Aorta (tissue), 5 donors: ENCODE measurements around the gene GALNT9. TPM values are rescaled to one million over a fixed set of nuclear protein-coding genes. Genes with fewer than 3 reads are reported as not detected.
"Not testable (repeated sequence)": the region's sequence is repeated elsewhere in the genome, so short reads cannot be mapped to it uniquely, and the experiment has no call there.

Source experiments
- ATAC-seq: fragments of 200-7000 bp; cut with Tn5 transposase; one replicate; pipeline ENCODE4 v1.9.1; 2022; ENCODE audit warnings: moderate library complexity; ENCODE audit not compliant: low FRiP score
- DNase-seq, 2 donors: peaks; one replicate each; pipeline ENCODE4 v3.0.0-alpha.2; 2020
- H3K27ac ChIP-seq, 2 donors: one replicate each; pipeline ENCODE4 v1.5.1; 2013; ENCODE audit warnings: low read length in 2 of 2, mild to moderate bottlenecking in 2 of 2, moderate library complexity in 2 of 2, control low read depth in 1 of 2, inconsistent platforms in 1 of 2, low read depth in 1 of 2
- H3K27me3 ChIP-seq, 2 donors: one replicate each; pipeline ENCODE4 v1.6.1; 2013; ENCODE audit warnings: control low read depth in 1 of 2, low read length in 1 of 2, mild to moderate bottlenecking in 1 of 2, moderate library complexity in 1 of 2; ENCODE audit not compliant: insufficient read depth in 2 of 2, control insufficient read depth in 1 of 2
- H3K36me3 ChIP-seq, 2 donors: one replicate each; pipeline ENCODE4 v1.6.1; 2013; ENCODE audit warnings: control low read depth in 1 of 2, low read length in 1 of 2, mild to moderate bottlenecking in 1 of 2; ENCODE audit not compliant: insufficient read depth in 2 of 2, control insufficient read depth in 1 of 2
- H3K4me1 ChIP-seq, 2 donors: one replicate each; pipeline ENCODE4 v1.6.1; 2013; ENCODE audit warnings: low read length in 2 of 2, control low read depth in 1 of 2, mild to moderate bottlenecking in 1 of 2, moderate library complexity in 1 of 2; ENCODE audit not compliant: insufficient read depth in 2 of 2, control insufficient read depth in 1 of 2
- H3K4me3 ChIP-seq, 2 donors: one replicate each; pipeline ENCODE4 v1.5.1; 2013; ENCODE audit warnings: low read length in 2 of 2, control low read depth in 1 of 2, mild to moderate bottlenecking in 1 of 2
- H3K9me3 ChIP-seq: one replicate; pipeline ENCODE4 v1.6.1; 2013; ENCODE audit warnings: mild to moderate bottlenecking, low read length; ENCODE audit not compliant: control insufficient read depth
- WGBS, 2 donors: extraction: QIAGEN DNeasy Blood & Tissue Kit; methylation state at CpG; one replicate each; pipeline ENCODE4 v1.1.7; 2013; 5-methylcytosine and 5-hydroxymethylcytosine counted together
- intact Hi-C, 2 donors: fragments of 100-400 bp; cut with DNase I; formaldehyde crosslinking; loops; one replicate each; pipeline versions ENCODE4 v1.14.2 to v1.15.0; 2022
- polyA plus RNA-seq, 2 donors: library from polyadenylated mRNA; stranded (reverse); fragments of 200-250 nt; gene quantifications; one replicate each; pipeline ENCODE4 v1.2.3, GENCODE V29; 2013
- total RNA-seq, 2 donors: library from RNA; stranded (reverse); fragmentation: NEBNext Ultra II Directional; extraction: Animal tissue kit (Norgen Biotek cat#: 25700); gene quantifications; one replicate each; pipeline ENCODE4 v1.2.1, GENCODE V29; 2021
- donor health status: healthy with polysubstance abuse.
- donor health status: Bipolar disorder and iron deficiency.
- donor health status: DM: no; HTN: no; CAD: no.
- donor health status: DM: no; HTN: no; CAD: no.
- donor health status: DM: yes; HTN: yes; CAD: no.

Gene GALNT9
- total and polyA plus RNA-seq, 4 donors, result 0.62 to 0.84 TPM; not detected in 2

GRCh38 chr12:132305991-132306884 lies 23.2 kb downstream of the GALNT9 start:
- H3K4me1 ChIP-seq, result no peaks in the 10 kb centered on the region
- no peak overlapping the region for H3K27ac ChIP-seq
- H3K4me3 ChIP-seq, result no peak overlapping the region
- H3K27me3 ChIP-seq, result no peaks in the 10 kb centered on the region
- ATAC-seq (peak; percentile 47), DNase-seq (peak; percentile 45 to 71)
- WGBS, 2 donors, result 81 to 83% methylated on average over 51 of the region's 51 CpGs
- intact Hi-C loops, result no loop called here
- no peaks in the 10 kb centered on the region for H3K36me3 ChIP-seq
- H3K9me3 ChIP-seq, result peaks cover 8% of the 10 kb centered on the region

GRCh38 chr12:132305560-132305966 lies 23.8 kb downstream of the GALNT9 start:
- Histone ChIP-seq H3K27me3 (no peaks in the 10 kb centered on the region), H3K36me3 (no peaks in the 10 kb centered on the region), H3K27ac (no peak overlapping the region), H3K4me1 (no peaks in the 10 kb centered on the region), H3K9me3 (peaks cover 5% of the 10 kb centered on the region), H3K4me3 (no peak overlapping the region)
- intact Hi-C loops, result no loop called here
- no peak for ATAC-seq
- peak in 1 of 2 donors; percentile 39 for DNase-seq
- 82 to 88% methylated on average over 14 of the region's 14 CpGs for WGBS, 2 donors

GRCh38 chr12:132304866-132305265 lies 24.5 kb downstream of the GALNT9 start:
- H3K9me3 ChIP-seq, H3K27ac ChIP-seq, H3K27me3 ChIP-seq, DNase-seq, H3K36me3 ChIP-seq, H3K4me3 ChIP-seq, ATAC-seq, intact Hi-C loops, H3K4me1 ChIP-seq: not testable (repeated sequence)
- 70 to 88% methylated on average over 10 to 19 of the region's 28 CpGs for WGBS, 2 donors

GRCh38 chr12:132303853-132304373 lies 25.5 kb downstream of the GALNT9 start:
- 73 to 92% methylated on average over 14 to 17 of the region's 30 CpGs for WGBS, 2 donors
- ATAC-seq, H3K4me3 ChIP-seq, H3K36me3 ChIP-seq, H3K27me3 ChIP-seq, H3K27ac ChIP-seq, H3K4me1 ChIP-seq, H3K9me3 ChIP-seq, DNase-seq, intact Hi-C loops: not testable (repeated sequence)

- Histone ChIP-seq H3K27ac (no peak overlapping the region), H3K4me3 (no peak overlapping the region), H3K27me3 (no peaks in the 10 kb centered on the region), H3K9me3 (no peaks in the 10 kb centered on the region), H3K4me1 (no peaks in the 10 kb centered on the region), H3K36me3 (no peaks in the 10 kb centered on the region)
- DNase-seq, result peak in 1 of 2 donors; percentile 34
- 72 to 76% methylated on average over 30 of the region's 30 CpGs for WGBS, 2 donors
- ATAC-seq, result no peak
- intact Hi-C loops, result no loop called here
Measured at GRCh38 chr12:132302466-132303358, 26.7 kb downstream of the GALNT9 start.

GRCh38 chr12:132300789-132301722 lies 28.3 kb downstream of the GALNT9 start:
- Histone ChIP-seq H3K4me3 (no peak overlapping the region), H3K27me3 (no peaks in the 10 kb centered on the region), H3K36me3 (no peaks in the 10 kb centered on the region), H3K4me1 (no peaks in the 10 kb centered on the region), H3K27ac (no peak overlapping the region), H3K9me3 (no peaks in the 10 kb centered on the region)
- intact Hi-C loops, result no loop called here
- ATAC-seq (no peak), DNase-seq (peak in 1 of 2 donors; percentile 25)
- WGBS, 2 donors, result 45 to 57% methylated on average over 26 of the region's 26 CpGs

GRCh38 chr12:132296063-132296462 lies 33.3 kb downstream of the GALNT9 start:
- Histone ChIP-seq H3K36me3 (no peaks in the 10 kb centered on the region), H3K27ac (no peak overlapping the region), H3K4me1 (no peaks in the 10 kb centered on the region), H3K4me3 (no peak overlapping the region), H3K27me3 (no peaks in the 10 kb centered on the region), H3K9me3 (no peaks in the 10 kb centered on the region)
- intact Hi-C loops, result no loop called here
- ATAC-seq (no peak), DNase-seq (no peak)
- WGBS, 2 donors, result 86 to 88% methylated on average over 18 of the region's 18 CpGs

GRCh38 chr12:132295561-132295960 lies 33.8 kb downstream of the GALNT9 start:
- H3K27ac ChIP-seq, H3K4me1 ChIP-seq, H3K4me3 ChIP-seq, H3K9me3 ChIP-seq, ATAC-seq, H3K36me3 ChIP-seq, H3K27me3 ChIP-seq, intact Hi-C loops: not testable (repeated sequence)
- WGBS, 2 donors, result 94% methylated on average over 24 of the region's 24 CpGs
- peak in 1 of 2 donors; percentile 59 for DNase-seq
